Heart left ventricle (tissue), 13 donors: ENCODE results near the gene NTN4.

Experiments used
- CTCF ChIP-seq, 12 donors: fragments of 200-600 bp; sonication (generic) in 4 of 12; IDR thresholded peaks; one replicate each; pipeline versions ENCODE4 v1.5.0 to v1.8.0; 2018 to 2022; ENCODE audit warnings: antibody characterized with exemption in 12 of 12, mild to moderate bottlenecking in 5 of 12
- POLR2A ChIP-seq, 2 donors: fragments of 450-650 bp; IDR thresholded peaks; one replicate each; pipeline ENCODE4 v1.6.1; 2017; ENCODE audit warnings: antibody characterized with exemption in 2 of 2, mild to moderate bottlenecking in 2 of 2, moderate library complexity in 2 of 2
- donor health status: ischemic (EF 13 %, LVEDD 7.1; RV severe dilation, severe dysfunction).
- donor health status: DM: no; HTN: yes; CAD: no.
- donor health status: DM: no; HTN: no; CAD: no.
- donor health status: ischemic (EF 25% LVEDD 6.9; RV normal size, moderate dysfunction).
- donor health status: ischemic (EF 25% LVEDD 5.7; RV mildly dilated, moderate dysfunction).
- donor health status: ischemic (EF 35%, LVEDD 5.7; RV mildly dilated, moderate dysfunction).
- donor health status: nonischemic (EF 11% LVEDD 7.7; RV severe dilation, severe dysfunction).
- donor health status: DM: yes; HTN: yes; CAD: no.
- donor health status: PGD.
- donor health status: ischemic (EF 29% LVEDD 5.4; RV normal size, mild dysfunction).
- donor health status: nonischemic (EF 23%, LVEDD 6.1; RV moderate dilation, normal function).

DNA sequence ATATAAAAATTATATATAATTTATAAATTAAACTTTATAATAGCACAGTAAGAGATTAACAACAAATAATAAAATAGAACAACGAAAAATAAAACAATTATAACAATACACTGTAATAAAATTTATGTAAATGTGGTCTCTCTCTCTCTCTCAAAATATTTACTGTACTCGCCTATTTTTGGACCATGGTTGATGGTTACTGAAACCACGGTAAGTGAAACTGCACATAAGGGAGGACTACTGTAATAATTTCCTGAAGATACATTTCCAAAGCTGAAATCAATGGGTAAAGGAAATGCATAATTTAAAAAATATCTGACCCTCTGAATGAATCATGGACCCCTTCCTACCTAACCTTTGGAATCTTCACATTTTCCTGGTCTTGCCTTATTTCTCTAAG lies 48.9 kb downstream of the NTN4 start:
- TF ChIP-seq CTCF (IDR thresholded peaks at IDR 0.05) (no peak), POLR2A (IDR thresholded peaks at IDR 0.05) (no peak)
